Smooth muscle cell (in vitro differentiated cells): Measurements from ENCODE around the gene TBC1D3B. TPM values are rescaled to one million over a fixed set of nuclear protein-coding genes. Genes with fewer than 3 reads are reported as not detected.
A peak's percentile ranks its signal among the peaks of the same experiment; 100 is the strongest.

Source experiments
- DNase-seq: peaks from one replicate; lab custom pipeline; 2025; ENCODE audit not compliant: unreplicated experiment; lab: John Stamatoyannopoulos, UW
- H2AFZ ChIP-seq: fragments of 200-600 bp; sonication (generic); 2 replicates; pipeline ENCODE4 v1.6.0; 2016; ENCODE audit warnings: antibody characterized with exemption, low read depth, mild to moderate bottlenecking
- H3F3A ChIP-seq: fragments of 200-600 bp; sonication (generic); 2 replicates; pipeline ENCODE4 v1.6.0; 2017; ENCODE audit warnings: antibody characterized with exemption, low read depth
- H3K27ac ChIP-seq: fragments of 200-600 bp; sonication (generic); 2 replicates; pipeline ENCODE4 v1.5.1; 2016; ENCODE audit warnings: low read depth, mild to moderate bottlenecking
- H3K27me3 ChIP-seq: fragments of 200-600 bp; sonication (generic); 2 replicates; pipeline ENCODE4 v1.6.1; 2016; ENCODE audit warnings: low read depth, mild to moderate bottlenecking
- H3K36me3 ChIP-seq: fragments of 200-600 bp; sonication (generic); 2 replicates; pipeline ENCODE4 v1.5.1; 2016; ENCODE audit warnings: low read depth
- H3K4me1 ChIP-seq: fragments of 200-600 bp; sonication (generic); 2 replicates; pipeline ENCODE4 v1.5.1; 2016; ENCODE audit warnings: low read depth
- H3K4me2 ChIP-seq: fragments of 200-600 bp; sonication (generic); 2 replicates; pipeline ENCODE4 v1.6.0; 2016; ENCODE audit warnings: mild to moderate bottlenecking
- H3K4me3 ChIP-seq: fragments of 200-600 bp; sonication (generic); 2 replicates; pipeline ENCODE4 v1.5.1; 2016; ENCODE audit warnings: mild to moderate bottlenecking
- H3K79me2 ChIP-seq: fragments of 200-600 bp; sonication (generic); 2 replicates; pipeline ENCODE4 v1.6.0; 2016; ENCODE audit warnings: low read depth, mild to moderate bottlenecking
- H3K9ac ChIP-seq: fragments of 200-600 bp; sonication (generic); 2 replicates; pipeline ENCODE4 v1.6.0; 2016; ENCODE audit warnings: low read depth
- H3K9me3 ChIP-seq: fragments of 200-600 bp; sonication (generic); replicated peaks from 2 replicates; pipeline ENCODE4 v1.5.1; 2016; ENCODE audit warnings: low read depth
- H4K20me1 ChIP-seq: fragments of 200-600 bp; sonication (generic); 2 replicates; pipeline ENCODE4 v1.6.0; 2016; ENCODE audit warnings: low read depth
- WGBS: methylation state at CpG from one replicate; pipeline ENCODE4 v1.1.7; 2016; ENCODE audit warnings: low lambda C conversion rate; 5-methylcytosine and 5-hydroxymethylcytosine counted together
- polyA plus RNA-seq: library from polyadenylated mRNA; unstranded; fragments of >200 nt; fragmentation: Nextera tagmentation; extraction: Ambion mirVana; gene quantifications from 2 replicates; pipeline ENCODE4 v1.2.1, GENCODE V29; 2016
- total RNA-seq: library from RNA; depleted of rRNA; stranded (reverse); fragments of >200 nt; gene quantifications from 2 replicates; pipeline ENCODE4 v1.2.3, GENCODE V29; 2014
- TF ChIP-seq, protein P1 (sequence below): fragments of 200-600 bp; sonication (generic); IDR thresholded peaks from 2 replicates; pipeline ENCODE4 v1.5.1; 2017; ENCODE audit warnings: borderline replicate concordance, mild to moderate bottlenecking, antibody characterized with exemption; ENCODE audit not compliant: insufficient read depth, poor library complexity, severe bottlenecking

TBC1D3B gene
- total and polyA plus RNA-seq, 2 experiments from 2014 or later = 1.4 TPM; not detected in 1

- DNase-seq = no peak
- Histone ChIP-seq H3K4me3 (no peak overlapping the region), H3K4me2 (peak overlapping the region; percentile 17), H3K27ac (no peak overlapping the region), H3K79me2 (no peaks in the 10 kb centered on the region), H4K20me1 (no peaks in the 10 kb centered on the region), H3K9me3 (no peaks in the 10 kb centered on the region), H3K4me1 (no peaks in the 10 kb centered on the region), H3K36me3 (no peaks in the 10 kb centered on the region), H2AFZ (no peak overlapping the region), H3K27me3 (peaks cover 26% of the 10 kb centered on the region), H3F3A (no peaks in the 10 kb centered on the region), H3K9ac (no peak overlapping the region)
- TF ChIP-seq, protein P1, sequence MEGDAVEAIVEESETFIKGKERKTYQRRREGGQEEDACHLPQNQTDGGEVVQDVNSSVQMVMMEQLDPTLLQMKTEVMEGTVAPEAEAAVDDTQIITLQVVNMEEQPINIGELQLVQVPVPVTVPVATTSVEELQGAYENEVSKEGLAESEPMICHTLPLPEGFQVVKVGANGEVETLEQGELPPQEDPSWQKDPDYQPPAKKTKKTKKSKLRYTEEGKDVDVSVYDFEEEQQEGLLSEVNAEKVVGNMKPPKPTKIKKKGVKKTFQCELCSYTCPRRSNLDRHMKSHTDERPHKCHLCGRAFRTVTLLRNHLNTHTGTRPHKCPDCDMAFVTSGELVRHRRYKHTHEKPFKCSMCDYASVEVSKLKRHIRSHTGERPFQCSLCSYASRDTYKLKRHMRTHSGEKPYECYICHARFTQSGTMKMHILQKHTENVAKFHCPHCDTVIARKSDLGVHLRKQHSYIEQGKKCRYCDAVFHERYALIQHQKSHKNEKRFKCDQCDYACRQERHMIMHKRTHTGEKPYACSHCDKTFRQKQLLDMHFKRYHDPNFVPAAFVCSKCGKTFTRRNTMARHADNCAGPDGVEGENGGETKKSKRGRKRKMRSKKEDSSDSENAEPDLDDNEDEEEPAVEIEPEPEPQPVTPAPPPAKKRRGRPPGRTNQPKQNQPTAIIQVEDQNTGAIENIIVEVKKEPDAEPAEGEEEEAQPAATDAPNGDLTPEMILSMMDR = no peak
- 53% methylated on average over 11 of the region's 11 CpGs for WGBS
These were observed 27.1 kb downstream of the TBC1D3B start for GRCh38 chr17:36149296-36149820.

- peak; percentile 27 for DNase-seq
These were observed 27.7 kb downstream of the TBC1D3B start for GRCh38 chr17:36148559-36149295.

DNA sequence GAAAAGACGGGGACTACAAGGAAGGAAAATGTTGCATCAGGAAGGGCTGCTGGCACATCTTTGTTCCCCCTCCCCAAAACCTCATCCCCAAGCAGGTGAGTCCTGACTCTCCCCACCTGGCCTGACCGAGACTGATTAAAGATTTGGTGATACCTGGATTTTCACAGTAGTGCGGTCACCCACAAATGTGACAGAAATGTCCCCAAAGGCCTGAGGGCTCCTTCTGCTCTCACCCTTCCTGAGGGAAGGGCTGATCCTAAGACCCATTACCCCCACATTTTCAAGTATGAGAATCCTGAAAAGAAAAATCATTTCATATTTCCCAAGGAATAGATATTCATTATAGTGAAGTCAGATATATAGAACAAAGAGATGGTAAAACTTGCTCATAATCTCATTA is 28.8 kb downstream of the TBC1D3B start:
- Histone ChIP-seq H4K20me1 (no peaks in the 10 kb centered on the region), H3K27me3 (peaks cover 28% of the 10 kb centered on the region), H2AFZ (no peak overlapping the region), H3K9me3 (no peaks in the 10 kb centered on the region), H3K27ac (no peak overlapping the region), H3K4me2 (no peak overlapping the region), H3K4me3 (no peak overlapping the region), H3F3A (no peaks in the 10 kb centered on the region), H3K79me2 (no peaks in the 10 kb centered on the region), H3K36me3 (no peaks in the 10 kb centered on the region), H3K4me1 (no peaks in the 10 kb centered on the region), H3K9ac (no peak overlapping the region)
- TF ChIP-seq, protein P1 = no peak
- 93% methylated on average over 3 of the region's 3 CpGs for WGBS
- DNase-seq = no peak

More at GRCh38 chr17:36148559-36149295, 27.7 kb downstream of the TBC1D3B start:
- peaks cover 30% of the 10 kb centered on the region for H3K27me3 ChIP-seq
- peak overlapping the region; percentile 17 for H3K4me2 ChIP-seq
- no peaks in the 10 kb centered on the region for H3K4me1 ChIP-seq
- no peak overlapping the region for H3K9ac ChIP-seq
- H3K27ac ChIP-seq = no peak overlapping the region
- TF ChIP-seq, protein P1 = peak; percentile 100
- H3K4me3 ChIP-seq = no peak overlapping the region
- H3K36me3 ChIP-seq = no peaks in the 10 kb centered on the region
- peak overlapping the region; percentile 31 for H2AFZ ChIP-seq
- WGBS = 43% methylated on average over 6 of the region's 6 CpGs
- H4K20me1 ChIP-seq = no peaks in the 10 kb centered on the region
- no peaks in the 10 kb centered on the region for H3F3A ChIP-seq
- no peaks in the 10 kb centered on the region for H3K79me2 ChIP-seq
- H3K9me3 ChIP-seq = no peaks in the 10 kb centered on the region
